Stimulated activated CD4-positive, alpha-beta T cell treated with anti-CD3 and anti-CD28 coated beads, Interleukin-1b, Interleukin-23, amount 100 ng/mL, for 1 hour (primary cell): ENCODE data around the gene PM20D1.
"Not testable (repeated sequence)": the region's sequence is repeated elsewhere in the genome, so short reads cannot be mapped to it uniquely, and the experiment has no call there.

Experiments used
- DNase-seq, 2 donors: peaks; one replicate each; pipeline ENCODE4 v3.0.0-alpha.2; 2020; ENCODE audit warnings: low read depth in 2 of 2

Gene PM20D1

DNA sequence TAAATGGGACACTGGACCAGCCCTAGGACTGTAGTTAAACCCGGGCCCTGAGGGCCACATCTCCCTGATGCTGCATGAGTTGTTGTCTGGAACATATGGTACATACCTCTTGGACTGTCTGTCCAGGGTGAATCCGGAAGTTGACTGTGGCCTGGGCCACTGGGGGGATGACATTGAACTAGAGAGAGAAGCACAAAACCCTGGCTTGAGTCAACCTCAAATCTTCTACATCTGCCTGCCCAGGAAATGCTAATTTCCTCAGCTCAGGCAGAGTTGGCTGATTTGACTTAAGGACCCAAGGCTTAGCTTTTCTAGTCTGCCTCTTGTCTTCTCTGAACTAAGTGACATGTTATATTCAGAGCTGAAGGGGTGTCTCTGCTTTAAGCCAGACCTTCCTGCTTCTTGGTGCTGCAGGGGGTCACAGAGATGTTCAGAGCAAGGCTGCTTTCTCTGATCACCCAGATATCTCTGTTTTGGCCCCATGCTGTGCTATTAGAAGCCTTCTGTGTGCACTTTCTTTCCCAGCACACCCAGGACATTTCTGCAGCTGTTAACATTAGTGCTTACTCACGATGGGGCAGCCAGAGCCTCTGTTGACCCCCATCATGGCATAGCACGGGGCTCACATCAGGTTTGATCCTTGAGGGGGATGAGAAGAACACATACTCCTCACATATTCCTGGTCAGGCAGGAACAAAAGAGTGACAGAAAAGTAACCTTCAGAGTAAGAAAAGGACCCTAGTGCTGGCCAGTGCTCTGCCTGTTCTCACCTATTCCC, 9.6 kb downstream of the PM20D1 start:
- no peak for DNase-seq

DNA sequence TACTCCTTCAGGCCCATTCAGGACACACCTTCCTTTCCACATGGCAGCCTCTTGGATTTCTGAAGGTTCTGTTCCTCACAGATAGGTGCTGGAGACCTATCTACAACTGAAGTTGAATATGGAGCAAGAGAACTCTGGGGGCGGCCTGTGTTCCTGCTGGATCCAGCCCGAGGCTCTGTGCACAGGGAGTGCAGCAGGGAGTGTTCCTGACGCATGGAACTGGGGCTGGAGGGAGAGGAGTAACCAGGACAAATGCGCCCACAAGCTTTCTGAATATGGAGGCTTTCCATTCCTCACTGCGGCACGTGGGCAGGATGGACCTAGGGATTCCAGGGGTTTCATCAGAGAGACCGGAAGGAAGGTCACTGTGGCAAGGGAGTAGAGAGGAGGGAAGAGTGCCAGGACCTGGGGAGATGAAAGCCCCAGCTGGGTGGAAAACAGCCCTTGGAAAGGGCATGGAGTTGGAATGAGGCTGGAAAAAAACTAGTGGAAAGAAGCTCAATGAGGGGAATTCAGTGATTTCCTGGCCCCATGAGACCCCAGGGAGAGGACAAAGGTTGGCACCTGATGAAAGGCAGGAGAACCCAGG, 12.5 kb downstream of the PM20D1 start:
- no peak for DNase-seq

GRCh38 chr1:205834751-205835150, 15.2 kb downstream of the PM20D1 start:
- no peak for DNase-seq

DNA sequence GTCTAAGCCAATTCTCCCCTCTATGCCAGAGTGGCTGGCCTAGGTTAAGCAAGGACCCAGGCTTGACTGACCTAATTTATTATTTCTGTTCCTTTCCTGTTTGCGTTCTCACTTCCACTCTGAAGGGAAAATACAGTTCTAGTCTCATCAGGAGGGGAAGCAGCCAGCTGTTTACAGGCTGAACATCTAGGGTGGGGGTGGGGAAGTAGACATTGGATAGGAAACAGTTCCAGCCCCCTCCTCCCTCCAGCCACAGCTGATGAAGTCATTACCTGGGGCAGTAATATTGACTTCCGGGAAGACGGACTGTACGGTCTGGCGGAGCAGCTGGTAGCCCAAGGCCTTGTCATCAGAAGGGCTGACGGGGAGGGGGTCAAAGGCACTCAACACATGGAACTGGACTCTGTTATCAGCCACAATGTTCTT, 17.6 kb downstream of the PM20D1 start:
- DNase-seq: no peak

GRCh38 chr1:205827623-205828022, 22.3 kb downstream of the PM20D1 start:
- DNase-seq: no peak

- no peak for DNase-seq
Measured at GRCh38 chr1:205826995-205827394, 22.9 kb downstream of the PM20D1 start.

DNA sequence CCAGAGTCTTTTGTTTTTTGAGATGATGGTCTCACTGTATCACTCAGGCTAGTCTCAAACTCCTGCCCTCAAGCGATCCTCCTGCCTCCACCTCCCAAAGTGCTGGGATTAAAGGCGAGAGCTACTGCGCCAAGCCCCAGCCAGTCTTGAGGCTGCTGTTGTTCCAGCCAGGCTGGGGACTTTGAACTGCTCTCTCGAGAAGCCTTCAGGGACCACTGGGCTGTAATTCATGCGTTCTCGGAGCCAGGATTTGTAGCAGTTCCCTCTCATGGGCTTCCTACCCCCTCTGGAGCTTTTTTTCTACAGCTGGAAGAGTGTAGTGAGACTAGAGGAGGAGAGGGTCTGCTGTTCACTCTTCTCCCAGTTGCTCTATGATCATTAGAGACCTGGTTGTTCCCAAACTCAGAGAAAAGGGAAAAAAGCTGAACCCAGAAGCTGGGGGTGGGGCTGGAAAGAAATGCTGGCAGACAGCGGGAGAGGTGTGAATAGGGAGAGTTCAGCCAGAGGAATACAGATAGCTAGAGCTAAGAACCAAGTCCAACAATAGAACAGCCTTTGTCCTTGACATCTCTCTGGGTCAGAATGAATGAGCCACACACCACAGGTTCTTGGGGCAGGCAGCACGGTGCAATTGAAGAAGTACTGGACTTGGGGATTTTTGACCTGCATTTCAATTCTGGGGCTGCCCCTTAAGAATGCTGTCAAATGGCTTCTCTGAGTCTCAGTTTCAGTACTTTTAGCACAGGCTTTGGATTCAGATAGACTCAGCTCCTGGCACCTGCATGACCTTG, 23.7 kb downstream of the PM20D1 start:
- no peak for DNase-seq

- no peak for DNase-seq
Measured at GRCh38 chr1:205824180-205824579, 25.8 kb downstream of the PM20D1 start.

- not testable (repeated sequence) for DNase-seq
Measured at GRCh38 chr1:205823260-205823659, 26.7 kb downstream of the PM20D1 start.

DNA sequence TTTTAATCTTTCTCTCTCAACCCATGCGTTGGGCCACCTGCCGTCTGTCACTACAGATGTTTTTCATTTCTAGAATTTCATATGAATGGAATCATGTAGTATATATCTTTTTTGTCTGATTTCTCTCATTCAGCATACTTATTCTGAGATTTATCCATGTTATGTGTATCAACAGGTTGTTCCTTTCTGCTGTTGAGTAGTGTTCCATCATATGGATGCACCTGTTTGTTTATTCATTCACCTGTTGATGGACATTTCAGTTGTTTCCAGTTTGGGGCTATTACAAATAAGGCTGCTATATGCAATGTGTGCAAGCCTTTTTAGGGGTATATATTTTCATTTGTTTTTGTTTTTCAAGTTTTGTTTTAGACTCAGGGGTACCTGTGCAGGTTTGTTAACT, 27.5 kb downstream of the PM20D1 start:
- no peak for DNase-seq

GRCh38 chr1:205817988-205818387, 31.9 kb downstream of the PM20D1 start:
- no peak for DNase-seq

GRCh38 chr1:205817364-205817763, 32.6 kb downstream of the PM20D1 start:
- no peak for DNase-seq

- no peak for DNase-seq
Measured at GRCh38 chr1:205813755-205814058, 36.2 kb downstream of the PM20D1 start.

DNA sequence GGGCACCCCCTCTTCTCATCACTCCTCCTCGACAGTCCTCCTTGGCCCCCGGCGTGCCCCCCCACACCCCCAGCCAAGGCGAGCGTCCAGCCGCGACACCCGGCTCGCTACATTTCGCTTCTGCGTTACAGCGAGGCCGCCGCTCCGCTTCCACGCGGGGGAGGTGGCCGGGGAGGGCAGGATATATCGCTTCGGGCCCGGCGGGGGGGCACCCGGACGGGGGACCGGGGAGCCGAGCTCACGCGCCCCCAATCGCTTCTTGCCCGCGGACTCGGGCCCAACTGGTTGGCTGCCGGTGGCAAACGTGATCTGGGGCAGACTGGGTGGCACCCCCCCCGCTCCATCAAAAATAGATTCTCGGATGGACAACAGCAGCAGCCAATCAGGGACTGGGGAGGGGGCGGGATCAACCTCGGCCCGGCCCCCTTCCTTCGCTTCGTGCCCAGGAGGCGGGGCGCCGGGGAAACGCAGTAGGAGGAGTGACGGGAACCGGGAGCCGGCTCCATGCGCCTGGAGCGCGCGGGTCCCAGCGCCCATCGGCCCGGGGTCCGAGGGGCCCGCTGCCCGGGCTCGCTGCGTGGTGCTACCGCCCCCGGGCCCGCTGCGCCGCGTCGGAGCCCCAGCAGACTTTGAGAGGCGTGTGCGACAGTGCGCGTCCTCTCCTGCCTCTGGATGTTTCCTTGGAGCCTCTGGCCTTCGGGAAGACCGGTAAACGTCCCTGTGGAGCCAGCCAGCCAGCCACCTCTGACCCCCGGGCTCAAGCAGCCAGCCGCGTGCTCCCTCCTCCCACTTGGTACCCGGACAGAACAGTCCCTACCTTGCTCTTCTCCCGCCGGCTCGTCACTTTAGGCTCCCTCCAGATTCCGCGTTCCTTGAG, 36.8 kb downstream of the PM20D1 start, which contains the start of gene SLC41A1:
TSS of gene SLC41A1 (minus strand) at position 321 of the 877 bp plus-strand sequence. CDS start 2,757 bp downstream, outside the sequence.
- peak; percentile 81 to 84 for DNase-seq

GRCh38 chr1:205812271-205812877, 37.6 kb downstream of the PM20D1 start:
- DNase-seq: no peak

DNA sequence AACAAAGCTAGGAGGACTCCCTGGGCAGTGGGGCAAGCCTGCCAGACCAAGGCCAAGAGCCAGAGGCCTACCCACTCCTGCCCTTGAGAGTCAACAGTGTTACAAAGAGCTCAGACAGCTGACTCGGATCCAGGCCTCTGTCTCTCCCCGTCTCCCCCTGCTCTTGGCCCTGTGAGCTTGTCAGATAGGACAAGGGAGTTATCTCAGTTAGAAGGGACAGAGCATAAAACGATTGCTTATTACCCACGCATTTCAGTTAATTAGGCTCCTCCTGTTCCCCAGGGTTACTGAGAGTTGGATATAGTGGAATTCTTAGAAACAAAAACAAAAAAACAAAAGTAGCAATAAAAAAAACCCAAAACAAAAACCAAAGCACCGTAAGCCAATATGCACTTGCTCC, 38.3 kb downstream of the PM20D1 start:
- no peak for DNase-seq

DNA sequence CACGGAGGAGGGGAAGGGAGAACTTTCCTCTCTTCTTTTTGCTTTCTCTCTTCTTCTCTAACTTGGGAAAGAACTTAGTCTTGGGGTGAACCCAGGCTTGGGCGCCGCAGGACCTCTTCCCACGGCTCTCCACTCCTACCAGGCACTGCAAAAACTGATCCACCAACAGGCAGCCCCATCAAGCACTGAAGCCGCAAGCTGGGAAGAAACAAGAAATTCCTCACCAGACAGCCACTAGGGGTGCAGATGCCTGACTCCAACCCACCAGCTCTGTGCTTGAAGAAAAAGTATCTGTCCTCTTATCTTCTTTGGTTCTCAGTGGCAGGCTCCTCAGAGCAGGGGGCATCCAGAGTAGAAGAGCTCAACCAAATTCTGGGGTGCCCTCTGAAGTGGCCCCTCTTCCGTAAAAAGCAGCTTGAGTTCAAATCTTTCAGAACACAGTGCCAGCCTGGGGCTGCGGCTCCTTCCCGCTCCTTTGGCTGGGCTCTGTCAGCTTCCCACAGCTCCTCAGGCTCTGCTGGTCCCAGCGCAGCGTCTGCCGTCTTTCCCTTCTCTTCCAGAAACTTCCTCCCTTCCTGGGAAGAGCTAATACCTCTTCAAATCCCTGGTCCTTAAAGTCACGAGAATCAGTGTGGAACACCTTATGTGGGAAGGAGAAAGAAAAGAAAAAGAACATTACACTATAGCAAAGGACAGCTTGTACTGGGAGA, 39.3 kb downstream of the PM20D1 start:
- DNase-seq: no peak

DNA sequence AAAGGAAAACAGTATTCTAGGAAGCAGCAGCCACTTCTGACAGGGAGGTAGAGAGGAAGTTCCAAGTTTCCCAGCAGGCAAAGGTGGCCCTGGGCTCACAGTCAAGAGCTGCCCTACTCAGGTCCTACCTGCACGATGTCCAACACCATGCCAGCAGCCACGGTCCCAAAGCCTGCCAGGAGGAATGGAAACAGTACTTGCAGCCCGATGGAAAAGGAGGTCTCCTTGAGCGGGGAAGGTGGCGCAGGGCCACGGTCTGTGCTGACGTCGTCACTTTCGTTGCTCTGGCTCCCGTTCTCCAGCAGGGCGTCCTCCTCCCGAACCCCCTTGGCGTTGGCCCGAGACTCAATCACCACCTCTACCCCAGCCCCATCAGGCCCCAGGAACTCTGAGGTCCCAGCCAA, 40.0 kb downstream of the PM20D1 start:
- DNase-seq: no peak

DNA sequence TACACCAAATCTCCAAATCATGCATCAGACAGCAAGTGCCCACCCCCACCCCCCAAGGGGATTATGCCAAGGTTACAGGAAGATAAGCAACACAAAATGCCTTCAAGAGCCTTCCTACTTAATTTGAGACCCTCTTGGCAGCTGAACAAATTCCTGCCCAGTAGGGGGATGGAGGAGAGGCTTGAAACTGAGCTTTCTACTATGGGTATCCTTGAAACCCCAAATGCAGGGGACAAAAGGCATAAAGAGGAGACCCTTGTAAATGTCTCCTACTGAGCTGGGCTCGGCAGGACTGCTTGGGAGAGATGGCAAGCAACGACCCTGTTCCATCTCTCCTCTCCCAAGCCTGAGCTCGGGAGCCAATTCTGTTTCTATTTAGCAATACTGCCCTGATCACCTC, 40.5 kb downstream of the PM20D1 start:
- DNase-seq: no peak

DNA sequence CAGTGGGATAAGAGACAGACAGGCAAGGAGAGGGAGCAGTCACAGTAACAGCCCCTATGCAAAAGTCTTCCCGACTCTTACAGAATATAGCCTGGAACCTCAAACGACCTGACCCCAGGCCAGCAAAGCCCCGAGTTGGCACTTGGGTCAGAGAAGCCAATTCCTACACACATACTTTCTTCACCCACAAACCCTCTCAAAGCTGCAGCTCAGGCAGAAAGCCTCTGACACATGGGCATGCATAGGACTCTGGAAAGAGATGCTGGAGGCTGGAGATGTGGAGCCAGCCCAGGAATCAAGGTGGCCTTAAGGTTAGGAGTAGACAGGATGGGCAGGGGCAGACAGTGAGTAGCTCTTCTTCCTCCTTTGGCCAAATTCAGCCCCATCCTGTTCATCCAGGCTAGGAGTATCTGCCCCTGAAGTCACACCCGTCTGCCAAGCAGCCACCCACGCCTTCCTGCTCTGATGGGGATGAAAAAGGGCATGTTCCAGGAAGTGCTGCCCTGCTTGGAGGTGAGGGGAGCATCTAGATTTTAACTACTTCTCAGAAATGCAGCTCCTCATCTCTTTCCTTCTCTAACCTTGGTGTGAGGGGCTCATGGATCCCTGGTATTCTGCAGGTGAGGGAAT, 44.7 kb downstream of the PM20D1 start:
- DNase-seq: no peak
